Lower leg skin (tissue), 4 donors: ENCODE data around the gene CTSW. TPM values are rescaled to one million over a fixed set of nuclear protein-coding genes. Genes with fewer than 3 reads are reported as not detected.
A peak's percentile ranks its signal among the peaks of the same experiment; 100 is the strongest.

Source experiments
- DNase-seq, 2 donors: peaks; one replicate each; pipeline ENCODE4 v3.0.0-alpha.2; 2019; ENCODE audit warnings: low spot score in 2 of 2
- H3K4me3 ChIP-seq: fragments of 200-600 bp; sonication (generic); 2 replicates; pipeline ENCODE4 v1.5.1; 2017; ENCODE audit warnings: mild to moderate bottlenecking, low read depth; ENCODE audit not compliant: poor library complexity, severe bottlenecking
- CTCF ChIP-seq, 3 donors: fragments of 450-650 bp; IDR thresholded peaks; one replicate each; pipeline ENCODE4 v1.5.1; 2016; ENCODE audit warnings: antibody characterized with exemption in 3 of 3, mild to moderate bottlenecking in 3 of 3, moderate library complexity in 2 of 3
- POLR2A ChIP-seq, 2 donors: fragments of 450-650 bp; IDR thresholded peaks; one replicate each; pipeline ENCODE4 v1.6.1; 2016 to 2017; ENCODE audit warnings: antibody characterized with exemption in 2 of 2, mild to moderate bottlenecking in 1 of 2, moderate library complexity in 1 of 2
- WGBS, 2 donors: methylation state at CpG; one replicate each; pipeline ENCODE4 v1.1.5; 2018; 5-methylcytosine and 5-hydroxymethylcytosine counted together
- intact Hi-C: fragments of 100-400 bp; cut with DNase I; formaldehyde crosslinking; loops from one replicate; pipeline ENCODE4 v1.15.0; 2023; ENCODE audit warnings: low total_unique reads
- total RNA-seq, 4 donors: library from RNA; depleted of rRNA; stranded (reverse); fragments of >200 nt; gene quantifications; one replicate each; pipeline ENCODE4 v1.1.0, GENCODE V29; 2016

The CTSW gene
- total RNA-seq, 4 donors from 2014 or later, result 0.29 to 0.55 (median 0.29) TPM; not detected in 1

- 0 to 22% methylated on average over 5 to 8 of the region's 9 CpGs for WGBS, 2 donors
- intact Hi-C loops, result loop anchor here (5.0 kb wide), 1 partner anchor 103 kb away; no protein-coding TSS in a partner anchor
Measured at GRCh38 chr11:65884716-65885092, 5.1 kb downstream of the CTSW start.

GRCh38 chr11:65885231-65885630, 5.6 kb downstream of the CTSW start:
- TF ChIP-seq POLR2A (IDR thresholded peaks at IDR 0.05), result no peak
- no peak for TF ChIP-seq CTCF (IDR thresholded peaks at IDR 0.05)
- no peak for DNase-seq
- H3K4me3 ChIP-seq, result no peak overlapping the region
- WGBS, 2 donors, result 81 to 83% methylated on average over 7 of the region's 7 CpGs
- intact Hi-C loops, result no loop called here

More at GRCh38 chr11:65884716-65885092, 5.1 kb downstream of the CTSW start:
- no peak for TF ChIP-seq POLR2A (IDR thresholded peaks at IDR 0.05)
- TF ChIP-seq CTCF (IDR thresholded peaks at IDR 0.05), result peak in 1 of 3 donors; percentile 96
- DNase-seq, result peak; percentile 56 to 95
- H3K4me3 ChIP-seq, result no peak overlapping the region

- DNase-seq, result no peak
- 76 to 87% methylated on average over 12 of the region's 12 CpGs for WGBS, 2 donors
- TF ChIP-seq CTCF (IDR thresholded peaks at IDR 0.05) (no peak), POLR2A (IDR thresholded peaks at IDR 0.05) (no peak)
- intact Hi-C loops, result no loop called here
- H3K4me3 ChIP-seq, result no peak overlapping the region
Measured at GRCh38 chr11:65885808-65886536, 6.3 kb downstream of the CTSW start.

- TF ChIP-seq CTCF (IDR thresholded peaks at IDR 0.05) (no peak), POLR2A (IDR thresholded peaks at IDR 0.05) (no peak)
- intact Hi-C loops, result no loop called here
- DNase-seq, result no peak
- H3K4me3 ChIP-seq, result no peak overlapping the region
- 79 to 86% methylated on average over 14 of the region's 14 CpGs for WGBS, 2 donors
Measured at GRCh38 chr11:65886826-65887722, 7.4 kb downstream of the CTSW start.

- intact Hi-C loops, result no loop called here
- 5 to 7% methylated on average over 11 to 15 of the region's 23 CpGs for WGBS, 2 donors
- peak in 1 of 2 donors; percentile 86 for DNase-seq
- TF ChIP-seq CTCF (IDR thresholded peaks at IDR 0.05) (no peak), POLR2A (IDR thresholded peaks at IDR 0.05) (no peak)
- peak overlapping the region; percentile 61 for H3K4me3 ChIP-seq
Measured at GRCh38 chr11:65887723-65888162, 8.1 kb downstream of the CTSW start.
